HG03280 (cell line): Measurements from ENCODE around the gene ATXN10.

Experiments used
- ATAC-seq: cut with Tn5 transposase; IDR thresholded peaks from one replicate; pipeline ENCODE4 v1.9.1; 2021; ENCODE audit warnings: mild to moderate bottlenecking, moderate library complexity; ENCODE audit not compliant: unreplicated experiment

The ATXN10 gene

DNA sequence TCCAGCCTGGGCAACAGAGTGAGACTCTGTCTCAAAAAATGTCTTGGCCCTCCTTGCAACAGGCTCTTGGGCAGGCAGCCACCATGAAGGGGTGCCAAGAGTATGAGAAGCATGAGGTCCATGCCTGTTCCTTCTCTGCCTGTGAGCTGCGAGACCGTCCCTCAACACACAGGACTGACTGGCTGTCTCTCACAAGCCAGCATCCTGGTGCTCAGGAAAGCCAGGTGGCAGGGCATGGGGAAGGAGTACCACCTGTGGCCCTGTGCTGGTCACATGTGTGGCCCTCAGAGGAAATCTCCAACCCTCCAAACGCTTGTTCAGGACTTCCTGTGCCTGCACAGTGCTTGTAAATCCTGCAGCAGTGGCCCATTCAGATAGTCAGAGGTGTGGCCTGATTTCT, 83.2 kb downstream of the ATXN10 start:
- no peak for ATAC-seq

DNA sequence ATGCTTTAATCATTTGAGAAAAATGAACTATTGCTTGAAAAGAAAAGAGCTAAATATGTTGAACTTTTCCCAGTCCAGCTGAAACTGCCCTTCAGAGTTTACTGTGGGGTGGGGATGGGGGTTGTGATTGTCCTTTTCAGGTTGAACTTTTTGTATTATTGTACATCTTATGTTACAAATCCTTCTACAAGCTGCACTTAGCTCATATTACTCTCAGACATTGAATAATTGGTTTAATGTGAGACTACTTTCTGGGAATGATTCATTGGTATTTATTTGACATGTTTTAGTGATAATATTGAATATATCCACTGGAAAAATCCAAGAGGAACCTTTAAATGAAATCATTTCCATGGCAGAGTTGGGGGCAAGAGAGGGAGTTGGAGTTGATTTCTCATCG, 84.9 kb downstream of the ATXN10 start:
- no peak for ATAC-seq

DNA sequence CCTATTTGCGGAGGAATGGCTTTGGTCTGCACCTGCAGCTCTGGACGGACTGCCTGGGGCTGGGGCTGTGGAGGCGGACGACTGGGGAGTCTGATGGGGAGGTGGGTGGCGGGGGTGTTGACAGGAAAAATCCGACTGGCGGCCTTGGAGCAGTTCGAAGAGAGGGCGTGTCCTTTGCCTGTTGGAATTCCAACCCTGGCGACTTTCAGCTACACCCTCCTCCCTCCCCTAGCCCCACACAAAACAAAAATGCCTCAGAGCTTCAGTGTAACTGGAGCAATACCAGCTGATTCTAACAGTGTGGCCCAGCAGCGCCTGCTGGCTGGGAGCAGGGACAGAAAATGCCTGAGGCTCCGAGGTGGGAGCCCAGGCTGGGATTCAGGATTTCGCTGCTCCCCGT, 85.4 kb downstream of the ATXN10 start:
- ATAC-seq = no peak

DNA sequence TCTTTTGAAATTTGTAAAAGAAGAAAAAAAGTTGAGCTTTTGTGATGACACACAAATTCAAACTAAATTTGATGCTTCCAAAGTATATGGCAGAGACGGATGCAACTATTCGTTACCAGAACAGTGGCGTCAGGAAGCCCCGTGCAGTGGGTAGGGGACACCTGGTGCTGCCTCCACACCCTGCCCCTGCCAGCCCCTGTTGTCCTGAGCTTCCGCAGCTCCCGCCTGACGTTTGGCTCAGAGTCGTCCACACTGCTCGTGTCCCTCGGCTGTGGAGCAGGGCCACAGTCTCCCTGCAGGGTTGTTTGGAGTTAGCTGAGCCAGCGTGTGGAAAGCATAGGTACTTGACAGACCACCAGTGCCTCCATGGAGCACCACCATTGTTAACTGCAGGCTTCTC, 86.3 kb downstream of the ATXN10 start:
- no peak for ATAC-seq

DNA sequence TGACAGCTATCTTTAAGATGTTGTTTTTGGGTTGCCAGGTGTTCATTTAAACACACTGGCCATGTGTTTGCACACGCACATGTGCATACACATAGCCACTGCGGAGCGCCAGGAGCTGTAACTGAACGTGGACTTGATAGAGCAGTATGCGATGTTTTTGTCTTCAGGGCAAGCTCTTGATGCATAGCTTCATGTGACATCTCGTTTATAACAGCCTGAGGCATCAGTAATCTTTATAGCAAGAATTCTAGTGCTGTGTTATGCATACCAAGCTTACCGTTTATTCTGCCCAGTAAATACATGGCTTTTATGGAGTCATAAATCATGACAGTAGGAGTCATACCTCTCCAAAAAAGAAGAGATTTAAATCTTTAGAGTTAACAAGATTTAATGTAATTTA, 87.0 kb downstream of the ATXN10 start:
- no peak for ATAC-seq

DNA sequence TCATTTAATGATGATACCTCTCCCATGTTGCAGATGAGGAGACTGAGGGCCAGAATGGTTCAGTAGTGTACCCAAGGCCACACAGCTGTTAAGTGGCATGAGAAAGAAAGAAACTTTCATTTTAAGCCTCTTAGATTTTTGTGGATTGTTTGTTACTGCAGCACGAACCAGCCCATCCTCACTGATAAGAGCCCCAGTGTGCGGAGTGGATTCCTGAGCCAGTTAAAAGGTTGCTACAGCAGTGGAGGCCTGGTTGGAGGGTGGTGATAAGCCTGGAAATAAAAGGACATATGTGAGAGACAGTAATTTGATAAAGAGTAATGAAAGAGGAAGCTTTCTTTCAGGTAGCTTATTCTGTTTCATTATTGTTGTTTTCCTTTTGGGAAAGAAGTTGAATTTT, 89.0 kb downstream of the ATXN10 start:
- no peak for ATAC-seq

DNA sequence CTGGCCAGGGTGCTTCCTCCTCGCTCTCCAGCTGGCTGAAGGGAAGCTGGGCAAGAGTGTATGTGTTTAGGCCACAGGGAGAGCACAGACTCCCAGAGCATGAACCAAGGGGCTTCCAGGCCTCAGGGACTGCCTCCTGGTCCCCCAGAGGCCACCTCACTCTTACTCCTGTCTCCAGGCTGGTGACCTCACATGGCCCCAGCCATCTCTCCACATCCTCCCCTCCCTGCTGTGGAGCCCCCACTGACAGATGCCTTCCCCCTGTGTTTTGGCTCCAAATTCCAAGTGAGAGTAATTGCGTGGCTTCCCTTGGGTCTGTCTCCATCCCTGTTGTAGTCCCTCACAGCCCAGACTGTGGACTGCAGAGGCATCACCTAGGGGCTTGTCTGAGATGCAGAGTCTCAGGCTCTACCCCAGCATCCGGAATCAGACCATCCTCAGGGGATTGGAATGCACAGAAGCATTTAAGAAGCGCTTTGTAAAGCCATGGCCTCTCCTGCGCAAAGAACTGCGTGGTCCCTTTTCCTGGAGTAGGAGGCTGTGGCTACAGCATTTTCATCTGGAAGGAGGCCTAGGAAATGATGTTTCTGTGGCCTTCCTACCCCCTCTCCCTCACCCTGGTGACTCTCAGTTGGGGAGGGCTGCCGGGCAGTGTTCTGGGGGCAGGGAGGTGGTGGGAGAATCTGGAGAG, 91.1 kb downstream of the ATXN10 start:
- no peak for ATAC-seq

DNA sequence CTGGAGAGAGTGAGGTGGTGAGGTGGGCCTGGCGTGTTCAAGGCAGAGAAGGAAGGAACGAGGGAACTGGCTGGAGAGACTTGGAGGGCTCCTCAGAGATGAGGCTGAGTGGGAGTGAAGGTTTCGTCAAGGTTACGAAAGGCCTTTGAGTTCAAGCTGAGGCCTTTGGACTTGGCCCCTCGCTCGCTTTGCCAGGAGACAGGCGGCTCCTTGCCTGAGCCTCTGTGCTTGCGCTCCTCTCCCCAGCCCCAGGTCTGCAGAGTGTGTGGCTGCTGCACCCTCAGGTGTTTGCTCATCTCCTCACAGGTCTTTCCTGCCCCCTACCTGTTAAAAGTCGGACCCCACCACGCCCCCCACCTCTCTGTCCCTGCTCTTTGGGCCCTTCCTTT, 91.6 kb downstream of the ATXN10 start:
- ATAC-seq = no peak

DNA sequence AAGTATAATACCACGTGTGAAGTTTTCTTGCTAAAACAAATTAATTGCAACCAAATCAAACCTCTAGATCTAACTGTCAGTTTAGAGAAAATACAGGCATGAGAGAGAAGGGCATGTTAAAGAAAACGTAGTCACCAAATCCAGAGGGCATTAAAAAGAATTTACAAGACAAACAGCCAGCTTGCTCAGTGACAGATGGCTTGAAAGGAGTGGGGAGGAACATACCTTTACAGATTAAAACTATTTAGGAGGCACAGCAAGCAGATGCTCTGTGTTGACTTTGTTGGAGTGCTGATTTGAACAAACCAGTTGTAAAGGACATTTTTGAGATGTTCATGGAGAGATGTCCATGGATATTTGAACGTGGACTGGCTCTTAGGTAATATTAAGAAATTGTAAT, 96.9 kb downstream of the ATXN10 start:
- no peak for ATAC-seq

DNA sequence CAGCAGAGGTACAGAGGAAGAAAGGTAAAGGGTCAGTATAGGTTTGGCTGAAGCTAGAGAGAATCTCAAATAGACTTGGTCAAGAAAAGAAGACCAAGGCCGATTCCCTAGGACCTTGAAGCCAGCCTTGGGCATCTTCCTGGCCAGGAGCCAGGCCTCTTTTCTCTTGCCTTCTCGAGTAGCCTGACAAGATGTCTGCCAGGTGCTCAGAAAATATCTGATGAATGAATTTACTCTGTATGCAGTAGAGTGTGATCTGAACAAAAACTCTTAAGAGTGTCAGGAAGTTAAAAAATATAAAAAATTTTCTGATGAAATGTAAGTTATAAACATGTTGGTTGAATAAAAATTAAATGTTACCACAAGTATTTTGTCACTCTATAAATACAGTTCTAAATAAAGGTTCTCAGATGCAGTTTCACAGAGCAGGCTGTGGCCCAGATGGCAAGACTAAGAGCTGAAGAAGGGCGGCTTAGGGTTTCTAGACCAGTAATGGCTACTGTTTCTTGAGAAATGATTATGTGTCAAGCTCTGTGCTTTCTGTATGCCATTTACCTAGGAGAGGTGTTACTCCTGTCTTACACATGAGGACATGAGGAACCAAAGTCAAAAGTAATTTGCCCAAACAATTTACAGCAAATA, 98.1 kb downstream of the ATXN10 start:
- no peak for ATAC-seq

DNA sequence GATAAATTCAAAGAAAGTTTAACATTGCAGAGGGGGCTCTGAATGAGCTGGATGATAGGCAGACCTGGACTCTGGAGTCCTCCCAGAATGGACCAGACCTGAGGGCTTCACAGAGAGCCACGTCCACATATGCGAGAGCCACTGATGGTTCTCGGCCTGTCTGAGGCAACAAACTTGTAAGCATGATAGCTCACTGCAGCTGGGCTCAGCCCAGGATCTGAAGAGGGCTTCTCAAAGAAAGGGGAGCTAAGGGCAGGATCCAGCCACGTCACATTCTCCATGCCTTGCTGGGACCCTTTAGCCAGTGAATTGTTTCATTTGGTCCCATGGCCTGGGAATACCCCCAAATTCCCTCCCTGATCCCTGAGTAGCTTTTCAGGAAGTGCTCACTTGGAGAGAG, 98.9 kb downstream of the ATXN10 start:
- ATAC-seq = no peak

DNA sequence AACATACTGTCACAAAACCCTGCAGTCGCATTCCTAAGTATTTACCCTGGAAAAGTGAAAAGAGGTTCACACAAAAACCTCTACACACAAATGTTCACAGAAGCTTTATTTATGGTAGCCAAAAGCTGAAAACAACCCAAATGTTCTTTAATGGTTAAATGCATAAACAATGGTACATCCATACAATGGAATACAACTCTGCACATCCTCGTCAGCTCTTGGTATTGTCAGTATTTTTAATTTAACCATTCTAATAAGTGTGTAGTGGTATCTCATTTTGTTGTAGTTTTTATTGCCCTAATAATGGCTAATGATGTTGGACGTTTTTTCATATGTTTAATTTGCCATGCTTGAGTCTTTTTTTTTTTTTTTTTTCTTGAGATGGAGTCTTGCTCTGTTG, 99.4 kb downstream of the ATXN10 start:
- no peak for ATAC-seq

DNA sequence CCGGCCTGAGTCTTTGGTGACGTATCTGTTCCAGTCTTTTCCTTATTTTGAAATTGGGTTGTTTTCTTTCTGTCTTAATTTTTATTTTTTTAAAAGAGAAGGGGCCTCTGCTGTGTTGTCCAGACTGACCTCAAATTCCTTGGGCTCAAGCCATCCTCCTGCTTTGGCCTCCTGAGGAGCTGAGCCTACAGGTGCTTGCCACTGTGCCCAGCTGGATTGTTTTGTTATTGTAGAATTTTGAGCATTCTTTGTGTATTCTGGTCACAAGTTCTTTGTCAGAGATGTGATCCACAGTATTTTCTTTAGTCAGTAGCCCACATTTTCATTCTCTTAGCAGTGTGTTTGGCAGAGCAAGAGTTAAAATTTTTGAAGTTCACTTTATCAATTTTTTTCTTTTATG, 100.1 kb downstream of the ATXN10 start:
- ATAC-seq = no peak

DNA sequence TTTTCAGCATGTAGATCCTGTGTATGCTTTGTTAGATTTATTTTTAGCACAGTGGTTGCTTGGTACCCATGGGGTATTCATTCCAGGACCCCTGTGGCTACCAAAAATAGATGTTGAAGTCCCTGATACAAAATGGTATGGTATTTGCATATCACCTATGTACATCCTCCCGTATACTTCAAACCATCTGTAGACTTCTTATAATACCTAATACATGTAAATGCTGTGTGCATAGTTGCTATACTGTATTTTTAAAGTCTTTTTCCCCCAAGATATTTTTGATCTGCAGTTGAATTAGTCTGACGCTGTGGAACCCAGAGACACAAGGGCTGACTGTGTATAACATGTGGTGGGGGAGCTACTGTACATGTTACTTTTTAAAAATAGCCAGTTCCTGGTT, 101.1 kb downstream of the ATXN10 start:
- ATAC-seq = no peak

DNA sequence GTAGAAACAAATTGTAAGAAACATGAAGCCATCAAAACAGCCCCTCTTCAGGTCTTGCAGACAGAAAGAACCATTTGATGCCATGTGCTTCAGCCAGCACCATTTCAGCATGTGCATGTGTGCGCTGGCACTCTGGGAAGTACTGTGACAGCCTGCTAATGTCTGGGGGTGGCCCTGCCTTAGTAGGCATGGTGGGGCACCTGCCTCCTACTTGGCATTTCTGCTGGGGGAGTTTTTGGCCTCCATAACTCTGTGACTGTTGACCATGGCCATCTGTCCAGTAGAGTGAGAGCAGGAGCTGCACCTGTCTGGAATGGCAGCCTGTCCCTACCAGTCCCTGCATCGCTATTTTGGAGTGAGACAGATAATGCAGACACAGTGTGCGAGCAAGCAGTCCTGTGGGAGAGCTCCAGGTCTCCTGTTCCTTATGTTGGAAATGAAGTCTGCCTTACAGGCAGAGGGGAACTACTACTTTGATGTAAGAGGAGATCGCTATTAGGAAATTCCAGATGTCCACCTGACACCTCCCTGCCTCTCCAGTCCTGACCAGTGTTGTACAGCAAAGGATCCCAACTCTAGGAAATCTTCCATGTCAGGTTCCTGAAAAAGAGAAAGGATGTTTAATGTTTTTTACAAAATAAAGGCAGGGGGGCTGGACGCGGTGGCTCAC, 102.5 kb downstream of the ATXN10 start:
- ATAC-seq = no peak

DNA sequence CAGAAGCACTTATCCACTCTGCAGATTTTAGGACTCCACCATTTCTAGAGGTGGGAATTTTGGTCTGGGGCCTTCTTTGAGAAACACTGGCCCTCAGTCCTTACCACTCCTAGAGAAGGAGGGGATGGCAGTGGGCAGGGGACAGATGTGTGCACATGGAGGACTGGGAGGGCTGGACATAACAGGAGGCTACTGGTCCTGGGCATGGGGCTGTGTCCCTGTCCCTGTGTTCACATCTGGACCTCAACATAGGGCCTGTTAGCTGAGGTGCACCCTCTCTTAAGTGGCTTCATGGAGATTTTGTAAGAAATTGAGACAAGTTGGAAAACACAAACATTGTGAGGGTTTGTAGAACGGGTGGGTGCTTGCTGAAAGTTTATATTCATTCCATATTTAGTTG, 103.4 kb downstream of the ATXN10 start:
- ATAC-seq = peak; percentile 22

DNA sequence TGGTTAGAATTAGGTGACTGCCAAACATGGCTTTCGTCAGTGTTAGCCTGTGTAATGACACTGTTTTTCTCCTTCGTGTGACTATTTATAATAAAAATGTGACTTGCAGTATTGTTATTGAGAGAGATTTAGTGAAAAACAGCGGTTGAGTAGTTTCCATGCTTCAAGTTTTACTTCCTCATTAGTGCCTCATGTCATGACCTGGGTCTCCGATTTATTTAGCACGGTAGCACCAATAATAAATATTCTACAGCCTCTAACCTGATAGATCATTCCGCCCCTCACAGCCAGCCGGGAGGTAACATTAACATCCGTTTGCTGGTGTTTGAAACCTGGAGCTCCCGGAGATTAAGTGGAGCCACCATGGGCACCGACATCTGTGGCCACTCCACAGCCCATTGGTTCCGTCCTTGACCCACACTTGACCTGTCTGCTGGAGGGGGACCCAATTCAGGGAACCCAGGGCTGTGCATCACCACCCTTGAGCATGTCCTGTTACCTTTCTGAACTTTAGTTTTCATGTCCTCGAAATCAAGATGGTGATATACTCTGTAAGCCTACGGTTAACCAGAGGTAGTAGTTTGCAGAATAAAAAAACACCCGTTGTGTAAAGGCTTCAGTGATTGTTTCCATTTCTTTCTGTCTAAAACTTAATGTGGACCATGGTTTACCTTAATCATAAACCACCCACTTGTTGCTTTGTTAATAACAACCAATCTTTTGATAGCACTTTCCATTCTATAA, 104.1 kb downstream of the ATXN10 start:
- peak; percentile 68 for ATAC-seq

DNA sequence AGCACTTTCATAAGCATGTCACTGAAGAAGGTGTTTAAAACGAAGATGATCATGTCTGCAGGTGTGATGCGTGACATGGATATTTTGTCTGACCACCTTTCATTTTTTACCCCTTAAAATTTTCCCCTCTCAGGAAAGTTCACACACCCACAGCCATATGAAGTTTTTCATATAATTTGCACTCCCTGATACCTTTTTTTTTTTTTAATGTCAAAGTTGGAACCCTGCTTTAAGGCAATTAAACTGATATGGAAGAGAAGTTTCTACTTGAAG, 104.6 kb downstream of the ATXN10 start:
- ATAC-seq = no peak

DNA sequence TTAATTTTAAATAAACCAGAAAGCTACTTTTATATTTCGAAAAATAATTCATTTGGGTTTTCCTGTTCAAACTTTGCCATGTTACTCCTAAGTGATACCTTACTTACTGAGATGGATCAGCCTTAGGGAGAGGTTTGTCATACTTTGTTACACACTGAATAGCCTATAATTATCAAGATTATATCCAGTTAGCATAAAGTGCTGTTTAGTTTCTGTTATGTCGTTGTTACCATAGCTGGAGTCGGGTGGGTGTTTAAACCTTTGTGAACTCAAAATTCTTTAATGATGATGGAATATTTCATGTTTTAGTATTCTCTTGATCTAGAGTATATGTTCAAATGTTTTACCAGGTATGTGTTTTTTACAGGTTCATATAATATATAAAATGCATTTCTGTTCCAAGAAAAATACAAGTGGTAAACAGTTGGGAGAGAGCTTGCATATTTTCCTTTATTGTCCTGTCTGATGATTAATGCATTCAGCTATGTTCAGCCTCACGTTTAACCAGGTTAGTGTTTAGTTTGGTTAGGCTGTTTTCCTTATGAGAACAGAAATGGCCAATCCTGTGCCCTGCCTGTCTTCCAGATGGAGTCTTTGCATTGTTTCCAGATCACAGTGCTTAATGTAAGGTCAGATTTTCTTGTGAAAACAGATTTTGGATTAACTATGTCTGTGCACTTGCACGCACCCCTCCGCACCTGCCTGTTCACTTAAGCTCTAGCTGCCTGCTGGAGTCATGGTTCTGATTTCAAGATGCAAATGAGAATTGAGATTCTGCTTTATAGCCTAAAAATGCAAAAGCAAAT, 105.6 kb downstream of the ATXN10 start:
- no peak for ATAC-seq

DNA sequence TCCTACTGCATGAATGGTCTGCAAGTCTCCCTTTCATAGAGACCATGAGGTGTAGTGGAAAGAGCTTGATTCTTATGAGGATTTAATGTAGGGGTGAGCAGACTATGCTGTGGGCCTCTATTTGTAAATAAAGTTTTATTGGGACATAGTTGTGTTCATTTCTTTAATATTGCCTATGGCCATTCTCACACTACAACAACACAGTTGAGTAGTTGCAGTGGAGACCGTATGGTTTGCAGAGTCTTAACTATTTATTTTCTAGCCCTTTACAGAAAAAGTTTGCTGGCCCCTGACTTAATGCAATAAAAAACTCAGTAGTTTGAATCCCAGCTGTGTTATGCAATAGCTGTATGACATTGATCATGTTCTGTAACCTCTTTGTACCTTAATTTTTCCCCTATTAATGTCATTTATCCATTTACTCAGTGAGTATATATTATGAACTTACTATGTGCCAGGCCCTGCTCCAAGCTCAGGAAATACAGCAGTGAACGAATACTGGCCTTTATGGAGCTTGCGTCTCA, 106.3 kb downstream of the ATXN10 start:
- no peak for ATAC-seq

DNA sequence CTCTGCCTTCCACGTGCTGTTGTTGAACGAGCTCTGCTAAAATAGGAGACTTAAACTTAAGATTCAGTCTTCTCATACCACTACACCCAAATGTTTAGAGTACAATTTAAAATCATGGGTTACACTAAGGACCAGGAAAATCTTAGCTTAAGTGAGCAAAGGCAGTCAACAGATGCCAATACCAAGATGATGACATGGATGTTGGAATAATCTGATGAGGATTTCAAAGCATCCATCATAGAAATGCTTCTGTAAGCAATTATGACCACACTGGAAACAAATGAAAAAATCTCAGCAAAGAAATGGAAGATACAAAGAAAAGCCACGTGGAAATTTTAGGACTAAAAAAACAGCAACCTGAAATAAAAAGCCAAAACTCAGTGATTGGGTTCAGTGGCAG, 109.8 kb downstream of the ATXN10 start:
- no peak for ATAC-seq
